OCI-LY7 (cell line): Measurements from ENCODE around the gene CYP19A1. TPM values are rescaled to one million over a fixed set of nuclear protein-coding genes. Genes with fewer than 3 reads are reported as not detected.

Source experiments
- BruUV-seq: library from RNA; stranded (reverse); fragments of 400-500 nt; replicated peaks from 2 replicates; lab custom pipeline; 2021; lab: Mats Ljungman, UMichigan
- CTCF ChIA-PET: fragments of 300-600 bp; sonication (Branson Sonifier 250); formaldehyde crosslinking; loops from one replicate; lab custom pipeline; 2022; ENCODE audit warnings: antibody characterized with exemption; ENCODE audit not compliant: unreplicated experiment; lab: Charles Lee
- POLR2A ChIA-PET: fragments of 300-600 bp; sonication (Branson Sonifier 250); formaldehyde crosslinking; loops from one replicate; lab custom pipeline; 2022; ENCODE audit warnings: antibody characterized with exemption; lab: Charles Lee
- DNase-seq: peaks from one replicate; pipeline ENCODE4 v3.0.0-alpha.2; 2015; ENCODE audit warnings: low spot score
- H2AFZ ChIP-seq: fragments of 200-600 bp; sonication (generic), shearing (Covaris generic); 2 replicates; pipeline ENCODE4 v1.6.1; 2014; ENCODE audit warnings: mild to moderate bottlenecking, antibody characterized with exemption, low read length, moderate library complexity
- H3K27ac ChIP-seq: fragments of 200-600 bp; sonication (generic); 2 replicates; pipeline ENCODE4 v1.5.1; 2014; ENCODE audit warnings: mixed run types, low read depth, mild to moderate bottlenecking, moderate library complexity, low read length, inconsistent platforms; ENCODE audit not compliant: poor library complexity, severe bottlenecking
- H3K36me3 ChIP-seq: fragments of 200-600 bp; sonication (generic); 2 replicates; pipeline ENCODE4 v1.6.1; 2014; ENCODE audit warnings: mild to moderate bottlenecking, antibody characterized with exemption, low read length, moderate library complexity, mixed read lengths; ENCODE audit not compliant: insufficient read depth
- H3K4me1 ChIP-seq: fragments of 200-600 bp; sonication (generic); 2 replicates; pipeline ENCODE4 v1.5.1; 2014; ENCODE audit warnings: mild to moderate bottlenecking, low read length; ENCODE audit not compliant: insufficient read depth, poor library complexity, severe bottlenecking
- H3K4me2 ChIP-seq: fragments of 200-600 bp; sonication (generic); 2 replicates; pipeline ENCODE4 v1.6.1; 2014; ENCODE audit warnings: mild to moderate bottlenecking, low read length
- H3K4me3 ChIP-seq: fragments of 200-600 bp; sonication (generic); 2 replicates; pipeline ENCODE4 v1.5.1; 2014; ENCODE audit warnings: mild to moderate bottlenecking, low read depth, low read length; ENCODE audit not compliant: poor library complexity, severe bottlenecking
- H3K79me2 ChIP-seq: fragments of 200-600 bp; sonication (generic); 2 replicates; pipeline ENCODE4 v1.6.1; 2016; ENCODE audit warnings: low read depth, mild to moderate bottlenecking, low read length, moderate library complexity, mixed read lengths; ENCODE audit not compliant: insufficient read depth
- H3K9me2 ChIP-seq: fragments of 200-600 bp; sonication (generic); 2 replicates; pipeline ENCODE4 v1.6.1; 2016; ENCODE audit warnings: mild to moderate bottlenecking, low read length, mixed read lengths; ENCODE audit not compliant: insufficient read depth
- H3K9me3 ChIP-seq: fragments of 200-600 bp; sonication (generic); 2 replicates; pipeline ENCODE4 v1.6.1; 2014; ENCODE audit warnings: mild to moderate bottlenecking, mixed run types, low read length, mixed read lengths
- H4K20me1 ChIP-seq: fragments of 200-600 bp; sonication (generic); 2 replicates; pipeline ENCODE4 v1.6.1; 2014; ENCODE audit warnings: mild to moderate bottlenecking, antibody characterized with exemption, low read length, moderate library complexity, mixed read lengths; ENCODE audit not compliant: insufficient read depth
- CTCF ChIP-seq: fragments of 200-600 bp; sonication (generic); conservative IDR thresholded peaks from 2 replicates; pipeline ENCODE4 v1.5.1; 2014; ENCODE audit warnings: mild to moderate bottlenecking, antibody characterized with exemption, low read length, moderate library complexity, mixed read lengths
- EZH2phosphoT487 ChIP-seq: fragments of 200-600 bp; sonication (generic); IDR thresholded peaks from 2 replicates; pipeline ENCODE4 v1.6.1; 2018; ENCODE audit warnings: low read depth, borderline replicate concordance, mild to moderate bottlenecking, mixed run types, antibody characterized with exemption, low read length, moderate library complexity, mixed read lengths
- intact Hi-C: fragments of 100-400 bp; cut with micrococcal nuclease; formaldehyde crosslinking; loops from one replicate; pipeline ENCODE4 v1.10.0; 2022; ENCODE audit not compliant: unreplicated experiment
- total RNA-seq, 2 experiments: library from RNA; depleted of rRNA in 1 of 2; stranded (reverse); fragments of >200 nt in 1 of 2; shearing (Covaris generic) in 1 of 2; gene quantifications; 2 replicates each; pipeline ENCODE4 v1.2.3, GENCODE V29; 2014 to 2022

The CYP19A1 gene
- total RNA-seq, 2 experiments from 2014 or later = 0.13 TPM; not detected in 1

- no peak overlapping the region for H2AFZ ChIP-seq
- no peak for DNase-seq
- ChIA-PET CTCF (no interaction called here), POLR2A (interaction anchor here (1.5 kb wide), 1 partner anchor 9 kb away, joined by 3 read pairs; no protein-coding TSS in a partner anchor)
- no peak overlapping the region for H3K4me2 ChIP-seq
- intact Hi-C loops = no loop called here
- BruUV-seq = no TSS peak
- no peaks in the 10 kb centered on the region for H3K79me2 ChIP-seq
- no peaks in the 10 kb centered on the region for H4K20me1 ChIP-seq
- H3K4me1 ChIP-seq = no peaks in the 10 kb centered on the region
- H3K4me3 ChIP-seq = no peak overlapping the region
- no peaks in the 10 kb centered on the region for H3K9me2 ChIP-seq
- H3K36me3 ChIP-seq = no peaks in the 10 kb centered on the region
- no peak overlapping the region for H3K27ac ChIP-seq
- H3K9me3 ChIP-seq = no peaks in the 10 kb centered on the region
- TF ChIP-seq EZH2phosphoT487 = no peak
- TF ChIP-seq CTCF = no peak
These were observed 7.7 kb upstream of the CYP19A1 start for GRCh38 chr15:51346136-51346535.

GRCh38 chr15:51343466-51343865, 5.1 kb upstream of the CYP19A1 start:
- H3K4me3 ChIP-seq = no peak overlapping the region
- CTCF ChIA-PET = no interaction called here

More at GRCh38 chr15:51343466-51343865, 5.1 kb upstream of the CYP19A1 start:
- Histone ChIP-seq H3K4me1 (no peaks in the 10 kb centered on the region), H3K9me3 (no peaks in the 10 kb centered on the region), H3K9me2 (no peaks in the 10 kb centered on the region), H3K79me2 (no peaks in the 10 kb centered on the region), H3K36me3 (no peaks in the 10 kb centered on the region), H3K27ac (no peak overlapping the region), H2AFZ (no peak overlapping the region), H4K20me1 (no peaks in the 10 kb centered on the region), H3K4me2 (no peak overlapping the region)
- POLR2A ChIA-PET = no interaction called here
- intact Hi-C loops = no loop called here
- TF ChIP-seq EZH2phosphoT487 (no peak), CTCF (no peak)
- DNase-seq = no peak
- BruUV-seq = no TSS peak
